SK-N-SH treated with all-trans-retinoic acid at 6 μM for 48 hours (cell line): ENCODE data around the gene S1PR4.

Experiments
- BACH2 ChIP-seq: fragments of 250-450 bp; sonication (Bioruptor Pico); IDR thresholded peaks from 2 replicates; pipeline ENCODE4 v1.9.0; 2021; ENCODE audit warnings: mild to moderate bottlenecking, borderline replicate concordance
- CREB5 ChIP-seq: fragments of 250-450 bp; sonication (Bioruptor Pico); IDR thresholded peaks from 2 replicates; pipeline ENCODE4 v1.5.1; 2020; ENCODE audit warnings: low read depth, mild to moderate bottlenecking, moderate library complexity

GRCh38 chr19:3210347-3211017 lies 31.9 kb downstream of the S1PR4 start:
- TF ChIP-seq BACH2 (CRISPR knock-in tag) (no peak), CREB5 (CRISPR knock-in tag) (no peak)
